Adrenal gland (tissue), 5 donors: ENCODE measurements around the gene MICAL3.

Experiments used
- CTCF ChIP-seq, 6 experiments: fragments of 450-650 bp in 4 of 6; fragments of 200-600 bp in 2 of 6; sonication (generic) in 1 of 6; IDR thresholded peaks; 1 replicate in 5 of 6; 2 replicates in 1 of 6; pipeline versions ENCODE4 v1.5.1 to v1.8.0; 2016 to 2021; ENCODE audit warnings: antibody characterized with exemption in 6 of 6, mild to moderate bottlenecking in 2 of 6, moderate library complexity in 1 of 6
- POLR2A ChIP-seq, 2 donors: fragments of 450-650 bp; IDR thresholded peaks; one replicate each; pipeline ENCODE4 v1.6.1; 2017; ENCODE audit warnings: antibody characterized with exemption in 2 of 2, mild to moderate bottlenecking in 2 of 2, moderate library complexity in 1 of 2
- donor health status: DM: no; HTN: no; CAD: no.

GRCh38 chr22:18000441-18001039, 23.8 kb downstream of the MICAL3 start:
- TF ChIP-seq CTCF (IDR thresholded peaks at IDR 0.05), result no peak
- TF ChIP-seq POLR2A (IDR thresholded peaks at IDR 0.05), result no peak
